Testis (tissue), 3 donors: ENCODE results near the gene SLC25A25. TPM values are rescaled to one million over a fixed set of nuclear protein-coding genes. Genes with fewer than 3 reads are reported as not detected.

ENCODE experiments used
- DNase-seq: peaks from one replicate; pipeline ENCODE4 v3.0.0-alpha.2; 2019
- H3K27ac ChIP-seq, 2 donors: fragments of 200-600 bp; sonication (generic); one replicate each; pipeline ENCODE4 v1.5.1; 2019
- H3K27me3 ChIP-seq: fragments of 200-600 bp; sonication (generic); one replicate; pipeline ENCODE4 v1.5.1; 2019
- H3K36me3 ChIP-seq: fragments of 200-600 bp; sonication (generic); one replicate; pipeline ENCODE4 v1.5.1; 2017; ENCODE audit warnings: low read depth; ENCODE audit errors: missing control alignments
- H3K4me1 ChIP-seq: fragments of 200-600 bp; sonication (generic); one replicate; pipeline ENCODE4 v1.5.1; 2019
- H3K4me3 ChIP-seq, 2 donors: fragments of 200-600 bp; sonication (generic); one replicate each; pipeline ENCODE4 v1.5.1; 2017 to 2019
- H3K9me3 ChIP-seq: fragments of 200-600 bp; sonication (generic); one replicate; pipeline ENCODE4 v1.5.1; 2017
- CTCF ChIP-seq, 3 experiments: fragments of 450-650 bp in 2 of 3; fragments of 200-600 bp in 1 of 3; sonication (generic) in 1 of 3; IDR thresholded peaks; one replicate each; pipeline ENCODE4 v1.5.1; 2016 to 2019; ENCODE audit warnings: antibody characterized with exemption in 3 of 3, mild to moderate bottlenecking in 2 of 3, moderate library complexity in 1 of 3
- POLR2A ChIP-seq: fragments of 450-650 bp; IDR thresholded peaks from one replicate; pipeline ENCODE4 v1.6.1; 2017; ENCODE audit warnings: antibody characterized with exemption, mild to moderate bottlenecking, moderate library complexity
- WGBS, 2 donors: methylation state at CpG; one replicate each; pipeline ENCODE4 v1.1.5; 2018; 5-methylcytosine and 5-hydroxymethylcytosine counted together
- intact Hi-C: fragments of 100-400 bp; cut with DNase I; formaldehyde crosslinking; loops from one replicate; pipeline ENCODE4 v1.15.1; 2023; ENCODE audit warnings: low total_unique reads
- polyA plus RNA-seq: library from polyadenylated mRNA; stranded (reverse); fragments of 350-450 nt; fragmentation: Illumina TruSeq; extraction: RNeasy Lipid Tissue Mini Kit (QIAGEN cat#74804); gene quantifications from one replicate; pipeline ENCODE4 v1.2.3, GENCODE V29; 2014; ENCODE audit warnings: low read depth, low replicate concordance; ENCODE audit not compliant: insufficient read depth
- total RNA-seq, 2 donors: library from RNA; depleted of rRNA; stranded (reverse); fragments of >200 nt; gene quantifications; one replicate each; pipeline ENCODE4 v1.2.3, GENCODE V29; 2016

SLC25A25 gene
- total and polyA plus RNA-seq, 3 donors from 2014 or later: 15.0 to 21.1 (median 19.1) TPM

DNA sequence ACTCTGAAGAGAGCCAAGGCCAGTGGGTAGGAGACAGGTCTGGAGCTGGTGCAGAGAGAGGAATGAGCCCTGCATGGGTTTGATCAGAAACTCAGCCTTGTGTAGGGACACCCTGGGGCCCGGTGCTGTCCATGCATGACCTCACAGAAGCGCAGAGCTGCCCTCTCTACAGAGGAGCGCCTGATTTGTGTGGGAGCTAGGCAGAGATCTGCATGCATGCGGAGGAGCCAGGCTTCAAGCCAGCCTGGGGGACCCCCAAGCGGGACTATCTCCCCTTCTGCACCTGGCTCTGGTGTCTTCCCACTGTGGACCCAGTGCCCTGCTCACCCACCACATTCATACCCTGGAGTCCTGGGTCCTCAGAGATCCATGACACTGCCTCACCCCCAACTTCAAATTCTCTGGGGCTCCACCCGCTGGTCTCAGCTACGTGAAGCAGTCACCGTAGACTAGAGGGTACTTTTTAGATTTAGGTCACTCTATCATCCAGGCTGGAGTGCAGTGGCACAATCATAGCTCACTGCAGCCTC lies 78.6 kb downstream of the SLC25A25 start:
- H3K4me3 ChIP-seq: no peak overlapping the region
- H3K4me1 ChIP-seq: no peaks in the 10 kb centered on the region
- H3K27me3 ChIP-seq: no peaks in the 10 kb centered on the region
- no peak overlapping the region for H3K27ac ChIP-seq
- H3K36me3 ChIP-seq: no peaks in the 10 kb centered on the region
- no peak for DNase-seq
- H3K9me3 ChIP-seq: no peaks in the 10 kb centered on the region
- WGBS, 2 donors: 90% methylated on average over 4 to 8 of the region's 8 CpGs
- TF ChIP-seq CTCF (IDR thresholded peaks at IDR 0.05): no peak
- TF ChIP-seq POLR2A: no peak
- intact Hi-C loops: no loop called here

- intact Hi-C loops: no loop called here
These were observed 80.5 kb downstream of the SLC25A25 start for GRCh38 chr9:128148509-128149000.

GRCh38 chr9:128149001-128149701 lies 81.1 kb downstream of the SLC25A25 start, which contains the start of gene LCN2:
LCN2 (plus strand) TSS chr9:128149453; CDS start chr9:128149526, 73 bp downstream.
- intact Hi-C loops: no loop called here
- DNase-seq: no peak
- no peaks in the 10 kb centered on the region for H3K36me3 ChIP-seq
- no peaks in the 10 kb centered on the region for H3K9me3 ChIP-seq
- H3K27ac ChIP-seq: no peak within 1 kb of the TSS
- no peak for TF ChIP-seq POLR2A
- no peak for TF ChIP-seq CTCF (IDR thresholded peaks at IDR 0.05)
- no peaks in the 10 kb centered on the region for H3K4me1 ChIP-seq
- WGBS, 2 donors: 44 to 58% methylated on average over 9 of the region's 9 CpGs
- H3K4me3 ChIP-seq: no peak within 1 kb of the TSS
- H3K27me3 ChIP-seq: no peaks in the 10 kb centered on the region

More at GRCh38 chr9:128148509-128149000, 80.5 kb downstream of the SLC25A25 start:
- H3K27me3 ChIP-seq: no peaks in the 10 kb centered on the region
- WGBS, 2 donors: 67 to 78% methylated on average over 2 to 4 of the region's 5 CpGs
- H3K27ac ChIP-seq: no peak overlapping the region
- TF ChIP-seq CTCF (IDR thresholded peaks at IDR 0.05) (no peak), POLR2A (no peak)
- H3K9me3 ChIP-seq: no peaks in the 10 kb centered on the region
- DNase-seq: no peak
- no peak overlapping the region for H3K4me3 ChIP-seq
- H3K36me3 ChIP-seq: no peaks in the 10 kb centered on the region
- no peaks in the 10 kb centered on the region for H3K4me1 ChIP-seq

DNA sequence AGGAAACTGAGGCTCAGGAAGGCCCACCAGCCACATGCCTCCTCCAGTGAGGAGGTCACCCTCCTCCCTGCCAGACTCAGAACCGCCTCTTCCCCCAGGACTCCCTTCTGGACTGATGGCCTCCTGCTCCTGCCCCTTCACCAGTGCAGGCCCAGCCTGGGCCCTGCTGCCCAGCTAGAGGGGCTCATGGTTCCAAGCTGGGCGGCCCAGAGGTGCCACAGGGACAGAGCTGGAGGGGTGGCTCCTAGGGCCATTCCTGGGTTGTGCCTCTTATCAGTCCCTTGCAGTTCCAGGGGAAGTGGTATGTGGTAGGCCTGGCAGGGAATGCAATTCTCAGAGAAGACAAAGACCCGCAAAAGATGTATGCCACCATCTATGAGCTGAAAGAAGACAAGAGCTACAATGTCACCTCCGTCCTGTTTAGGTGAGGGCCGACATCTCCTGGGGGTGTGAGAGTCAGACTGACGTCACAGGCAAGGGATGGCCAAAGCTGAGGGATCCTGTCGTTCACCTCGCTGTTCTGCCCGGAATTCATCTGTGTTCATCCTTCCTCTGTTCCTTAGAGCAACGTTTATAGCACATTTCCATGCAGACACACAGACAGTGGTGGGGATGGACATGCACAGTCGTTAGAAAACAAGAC lies 82.0 kb downstream of the SLC25A25 start:
- H3K9me3 ChIP-seq: no peaks in the 10 kb centered on the region
- WGBS, 2 donors: 83% methylated on average over 11 of the region's 11 CpGs
- DNase-seq: no peak
- intact Hi-C loops: no loop called here
- TF ChIP-seq CTCF (IDR thresholded peaks at IDR 0.05) (no peak), POLR2A (no peak)
- no peaks in the 10 kb centered on the region for H3K27me3 ChIP-seq
- H3K4me3 ChIP-seq: no peak overlapping the region
- H3K27ac ChIP-seq: no peak overlapping the region
- no peaks in the 10 kb centered on the region for H3K4me1 ChIP-seq
- H3K36me3 ChIP-seq: no peaks in the 10 kb centered on the region
